ENCODE results near the gene ELP6. TPM values are rescaled to one million over a fixed set of nuclear protein-coding genes. Genes with fewer than 3 reads are reported as not detected.
"Not testable (repeated sequence)": the region's sequence is repeated elsewhere in the genome, so short reads cannot be mapped to it uniquely, and the experiment has no call there.

The ELP6 gene
- total RNA-seq, 1 donor from 2014 or later, result 22.1 TPM

- Histone ChIP-seq H3K4me1 (peaks cover 31% of the 10 kb centered on the region), H3K27me3 (no peaks in the 10 kb centered on the region), H3K4me3 (peak overlapping the region; percentile 85 to 94), H3K36me3 (no peaks in the 10 kb centered on the region), H3K9me3 (no peaks in the 10 kb centered on the region), H3K27ac (peak overlapping the region; percentile 80)
- no peak for DNase-seq (ENCODE audit: extremely low spot score in 2 of 2)
- TF ChIP-seq POLR2A (IDR thresholded peaks at IDR 0.05) (no peak), CTCF (IDR thresholded peaks at IDR 0.05) (no peak), POLR2AphosphoS5 (IDR thresholded peaks at IDR 0.05; ENCODE audit: insufficient read depth in 1 of 2, low read depth in 1 of 2) (no peak)
- intact Hi-C loops (cut with DNase I), result loop anchor here (5.0 kb wide), 1 partner anchor 53 kb away; no protein-coding TSS in a partner anchor
Measured at GRCh38 chr3:47475029-47475569, 38.4 kb downstream of the ELP6 start.

- H3K27me3 ChIP-seq, result no peaks in the 10 kb centered on the region
- H3K36me3 ChIP-seq, result no peaks in the 10 kb centered on the region
- intact Hi-C loops (cut with DNase I), result no loop called here
- TF ChIP-seq POLR2A (IDR thresholded peaks at IDR 0.05) (no peak), CTCF (IDR thresholded peaks at IDR 0.05) (no peak), POLR2AphosphoS5 (IDR thresholded peaks at IDR 0.05; ENCODE audit: insufficient read depth in 1 of 2, low read depth in 1 of 2) (peak in 1 of 2 donors; percentile 66)
- no peak overlapping the region for H3K4me3 ChIP-seq
- no peaks in the 10 kb centered on the region for H3K9me3 ChIP-seq
- H3K4me1 ChIP-seq, result peaks cover 31% of the 10 kb centered on the region
- no peak overlapping the region for H3K27ac ChIP-seq
- DNase-seq (ENCODE audit: extremely low spot score in 2 of 2), result no peak
Measured at GRCh38 chr3:47473391-47473790, 40.1 kb downstream of the ELP6 start.

- no peaks in the 10 kb centered on the region for H3K27me3 ChIP-seq
- TF ChIP-seq POLR2AphosphoS5 (IDR thresholded peaks at IDR 0.05; ENCODE audit: insufficient read depth in 1 of 2, low read depth in 1 of 2) (no peak), POLR2A (IDR thresholded peaks at IDR 0.05) (no peak), CTCF (IDR thresholded peaks at IDR 0.05) (no peak)
- H3K4me1 ChIP-seq, result peaks cover 25% of the 10 kb centered on the region
- DNase-seq (ENCODE audit: extremely low spot score in 2 of 2), result no peak
- H3K9me3 ChIP-seq, result no peaks in the 10 kb centered on the region
- H3K27ac ChIP-seq, result no peak overlapping the region
- intact Hi-C loops (cut with DNase I), result no loop called here
- H3K4me3 ChIP-seq, result no peak overlapping the region
- H3K36me3 ChIP-seq, result no peaks in the 10 kb centered on the region
Measured at GRCh38 chr3:47469616-47470015, 43.9 kb downstream of the ELP6 start.

GRCh38 chr3:47468315-47468714, 45.2 kb downstream of the ELP6 start:
- H3K27ac ChIP-seq; H3K27me3 ChIP-seq; intact Hi-C loops (cut with DNase I); DNase-seq (ENCODE audit: extremely low spot score in 2 of 2); H3K9me3 ChIP-seq; H3K36me3 ChIP-seq; H3K4me3 ChIP-seq: not testable (repeated sequence)
- peaks cover 14% of the 10 kb centered on the region for H3K4me1 ChIP-seq

GRCh38 chr3:47464588-47464987, 48.9 kb downstream of the ELP6 start:
- TF ChIP-seq POLR2AphosphoS5 (IDR thresholded peaks at IDR 0.05; ENCODE audit: insufficient read depth in 1 of 2, low read depth in 1 of 2) (no peak), CTCF (IDR thresholded peaks at IDR 0.05) (no peak), POLR2A (IDR thresholded peaks at IDR 0.05) (no peak)
- no peaks in the 10 kb centered on the region for H3K9me3 ChIP-seq
- intact Hi-C loops (cut with DNase I), result no loop called here
- H3K27me3 ChIP-seq, result no peaks in the 10 kb centered on the region
- H3K27ac ChIP-seq, result no peak overlapping the region
- DNase-seq (ENCODE audit: extremely low spot score in 2 of 2), result no peak
- H3K4me1 ChIP-seq, result peaks cover 16% of the 10 kb centered on the region
- H3K36me3 ChIP-seq, result no peaks in the 10 kb centered on the region
- H3K4me3 ChIP-seq, result no peak overlapping the region

GRCh38 chr3:47459534-47460085, 53.9 kb downstream of the ELP6 start:
- H3K27me3 ChIP-seq; H3K36me3 ChIP-seq; H3K4me3 ChIP-seq; DNase-seq (ENCODE audit: extremely low spot score in 2 of 2); H3K27ac ChIP-seq; H3K9me3 ChIP-seq; intact Hi-C loops (cut with DNase I): not testable (repeated sequence)
- peaks cover 34% of the 10 kb centered on the region for H3K4me1 ChIP-seq
